Ascending aorta (tissue), 2 donors: ENCODE measurements around the gene SOX18. TPM values are rescaled to one million over a fixed set of nuclear protein-coding genes. Genes with fewer than 3 reads are reported as not detected.

Experiments
- DNase-seq, 2 donors: peaks; one replicate each; pipeline ENCODE4 v3.0.0-alpha.2; 2019; ENCODE audit warnings: low spot score in 2 of 2
- H3K27ac ChIP-seq, 2 donors: fragments of 200-600 bp; sonication (generic); one replicate each; pipeline ENCODE4 v1.5.1; 2016 to 2017; ENCODE audit warnings: mild to moderate bottlenecking in 1 of 2
- H3K27me3 ChIP-seq: fragments of 200-600 bp; sonication (generic); one replicate; pipeline ENCODE4 v1.5.1; 2017
- H3K36me3 ChIP-seq, 2 donors: fragments of 200-600 bp; sonication (generic); one replicate each; pipeline ENCODE4 v1.5.1; 2016
- H3K4me1 ChIP-seq, 2 donors: fragments of 200-600 bp; sonication (generic); one replicate each; pipeline ENCODE4 v1.5.1; 2016 to 2017; ENCODE audit warnings: mild to moderate bottlenecking in 1 of 2
- H3K4me3 ChIP-seq, 2 donors: fragments of 200-600 bp; sonication (generic); one replicate each; pipeline ENCODE4 v1.5.1; 2016 to 2017; ENCODE audit warnings: mild to moderate bottlenecking in 1 of 2
- H3K9me3 ChIP-seq, 2 donors: fragments of 200-600 bp; sonication (generic); one replicate each; pipeline ENCODE4 v1.5.1; 2016
- intact Hi-C: fragments of 100-400 bp; cut with DNase I; formaldehyde crosslinking; loops from one replicate; pipeline ENCODE4 v1.15.1; 2023
- total RNA-seq: library from RNA; depleted of rRNA; stranded (reverse); fragments of >200 nt; gene quantifications from one replicate; pipeline ENCODE4 v1.1.0, GENCODE V29; 2016
- TF ChIP-seq, protein P1 (sequence below), 3 experiments: fragments of 200-600 bp in 2 of 3; fragments of 450-650 bp in 1 of 3; sonication (generic) in 2 of 3; IDR thresholded peaks; one replicate each; pipeline ENCODE4 v1.5.1; 2016 to 2019; ENCODE audit warnings: antibody characterized with exemption in 3 of 3, mild to moderate bottlenecking in 1 of 3, moderate library complexity in 1 of 3

SOX18 gene
- total RNA-seq, 1 donor from 2014 or later, result 244 TPM

DNA sequence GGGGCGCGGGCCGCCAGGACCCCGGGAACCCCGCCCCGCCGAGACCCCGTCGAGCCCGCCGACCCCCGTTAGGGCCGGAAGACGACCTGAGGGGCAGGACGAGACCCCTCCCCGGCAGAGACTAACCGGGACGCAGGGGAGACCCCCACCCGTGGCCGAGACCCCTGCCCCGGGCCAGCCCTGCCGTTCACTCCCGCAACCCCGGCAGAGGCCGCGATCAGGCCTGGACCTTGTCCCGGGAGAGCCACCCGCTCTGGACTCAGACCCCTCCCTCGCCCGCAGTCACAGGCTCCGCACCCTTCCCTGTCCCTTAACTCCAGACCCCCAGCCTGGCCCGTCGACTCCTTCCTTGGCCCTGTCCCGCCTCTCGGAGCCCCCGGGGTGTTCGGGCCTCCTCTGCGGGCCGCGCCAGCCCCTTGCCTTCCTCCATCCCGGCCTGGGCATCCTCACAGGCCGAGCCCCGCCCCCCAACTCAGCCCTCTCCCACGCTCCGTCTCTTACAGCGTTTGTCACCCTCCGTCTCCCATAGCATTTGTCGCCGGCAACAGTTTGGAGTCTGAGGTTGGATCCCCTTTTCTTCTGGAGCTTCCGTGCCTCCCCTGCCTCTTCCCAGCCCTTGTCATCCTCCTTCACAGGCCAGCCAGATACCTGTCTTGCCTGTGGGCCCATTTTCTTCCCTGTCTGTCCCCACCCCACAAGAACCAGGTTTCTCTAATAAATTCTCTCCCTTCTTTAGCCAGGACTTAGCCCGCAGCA, 14.1 kb upstream of the SOX18 start:
- peaks cover 16 to 22% of the 10 kb centered on the region in 2 donors for H3K4me1 ChIP-seq
- TF ChIP-seq, protein P1, sequence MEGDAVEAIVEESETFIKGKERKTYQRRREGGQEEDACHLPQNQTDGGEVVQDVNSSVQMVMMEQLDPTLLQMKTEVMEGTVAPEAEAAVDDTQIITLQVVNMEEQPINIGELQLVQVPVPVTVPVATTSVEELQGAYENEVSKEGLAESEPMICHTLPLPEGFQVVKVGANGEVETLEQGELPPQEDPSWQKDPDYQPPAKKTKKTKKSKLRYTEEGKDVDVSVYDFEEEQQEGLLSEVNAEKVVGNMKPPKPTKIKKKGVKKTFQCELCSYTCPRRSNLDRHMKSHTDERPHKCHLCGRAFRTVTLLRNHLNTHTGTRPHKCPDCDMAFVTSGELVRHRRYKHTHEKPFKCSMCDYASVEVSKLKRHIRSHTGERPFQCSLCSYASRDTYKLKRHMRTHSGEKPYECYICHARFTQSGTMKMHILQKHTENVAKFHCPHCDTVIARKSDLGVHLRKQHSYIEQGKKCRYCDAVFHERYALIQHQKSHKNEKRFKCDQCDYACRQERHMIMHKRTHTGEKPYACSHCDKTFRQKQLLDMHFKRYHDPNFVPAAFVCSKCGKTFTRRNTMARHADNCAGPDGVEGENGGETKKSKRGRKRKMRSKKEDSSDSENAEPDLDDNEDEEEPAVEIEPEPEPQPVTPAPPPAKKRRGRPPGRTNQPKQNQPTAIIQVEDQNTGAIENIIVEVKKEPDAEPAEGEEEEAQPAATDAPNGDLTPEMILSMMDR (IDR thresholded peaks at IDR 0.05), result no peak
- H3K9me3 ChIP-seq, result no peaks in the 10 kb centered on the region
- peak overlapping the region; percentile 87 to 90 for H3K27ac ChIP-seq
- intact Hi-C loops, result loop anchor here (2.0 to 5.0 kb wide), 3 partner anchors 107 to 543 kb away; partner anchors contain the start of genes GMEB2, PPDPF and UCKL1
- peak in 1 of 2 donors; percentile 80 for DNase-seq
- no peaks in the 10 kb centered on the region for H3K27me3 ChIP-seq
- H3K4me3 ChIP-seq, result peak overlapping the region; percentile 76 to 93
- peaks cover 0 to 1% of the 10 kb centered on the region in 2 donors for H3K36me3 ChIP-seq

DNA sequence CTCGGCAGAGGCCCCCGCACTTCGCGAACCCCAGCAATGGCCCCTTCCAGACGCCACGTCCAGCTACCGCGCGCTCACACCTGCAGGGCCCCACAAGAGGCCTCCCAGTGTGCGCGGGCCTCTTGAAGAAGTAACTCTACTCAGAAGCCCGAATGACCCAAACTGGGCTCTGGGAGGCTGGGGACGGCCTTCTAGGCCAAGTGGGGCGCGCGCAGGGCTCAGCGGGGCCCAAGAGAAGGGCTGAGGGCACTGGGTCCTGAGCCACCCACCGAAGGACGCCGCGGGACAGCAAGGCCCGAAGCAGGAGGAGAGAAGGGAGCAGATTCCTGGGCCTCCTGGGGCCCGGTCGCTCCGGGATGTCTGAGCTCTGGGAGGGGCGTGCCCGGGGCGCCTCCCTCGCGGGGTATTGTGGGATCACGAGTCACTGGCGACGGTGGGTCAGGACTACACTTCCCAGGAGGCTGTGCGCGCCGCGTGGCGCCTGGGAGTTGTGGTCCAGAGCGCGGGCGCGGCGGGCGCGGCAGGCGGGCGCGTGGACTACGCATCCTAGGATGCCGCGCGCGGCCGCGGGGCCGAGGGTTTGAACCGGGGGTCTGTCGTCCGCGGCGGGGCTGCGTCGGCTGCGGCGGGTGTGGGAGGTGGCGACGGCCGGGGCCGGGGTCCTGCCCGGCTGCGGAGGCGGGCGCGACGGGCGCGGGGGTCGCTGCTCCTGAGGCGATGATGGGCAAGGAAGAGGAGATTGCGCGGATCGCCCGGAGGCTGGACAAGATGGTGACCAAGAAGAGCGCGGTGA, 13.4 kb upstream of the SOX18 start, which contains the start of gene TCEA2:
Gene TCEA2, plus strand, starts transcription at position 603 of the 793 bp plus-strand sequence. Its CDS starts 115 bp downstream, at position 718.
- TF ChIP-seq, protein P1 (IDR thresholded peaks at IDR 0.05), result no peak
- Histone ChIP-seq H3K4me1 (peaks cover 16 to 22% of the 10 kb centered on the region in 2 donors), H3K4me3 (peak within 1 kb of the TSS; percentile 76 to 93), H3K9me3 (no peaks in the 10 kb centered on the region), H3K36me3 (no peaks in the 10 kb centered on the region), H3K27me3 (no peaks in the 10 kb centered on the region), H3K27ac (peak within 1 kb of the TSS; percentile 87 to 90)
- intact Hi-C loops, result loop anchor here (1.0 to 5.0 kb wide), 4 partner anchors 82 to 542 kb away; partner anchors contain the start of genes GMEB2, PPDPF and UCKL1
- DNase-seq, result peak; percentile 89 to 98

DNA sequence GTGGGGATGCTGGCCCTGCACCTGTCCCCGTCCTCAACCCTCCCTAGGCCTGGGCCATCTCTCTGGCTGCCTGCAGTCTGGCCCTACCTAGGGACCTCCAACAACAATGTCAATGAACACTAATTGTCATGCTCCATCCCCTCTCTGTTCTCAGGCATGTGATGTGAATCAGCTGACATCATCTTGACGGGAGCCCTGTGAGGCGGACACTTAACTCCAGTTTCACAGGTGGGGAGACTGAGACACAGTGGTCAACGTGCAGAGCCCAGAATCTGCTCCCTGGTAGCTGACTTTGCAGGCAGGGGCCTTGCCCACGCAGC, 12.8 kb upstream of the SOX18 start:
- Histone ChIP-seq H3K9me3 (no peaks in the 10 kb centered on the region), H3K27me3 (no peaks in the 10 kb centered on the region), H3K4me3 (peak overlapping the region; percentile 76 to 93), H3K27ac (peak overlapping the region; percentile 74 to 90), H3K4me1 (peaks cover 16 to 22% of the 10 kb centered on the region in 2 donors), H3K36me3 (no peaks in the 10 kb centered on the region)
- intact Hi-C loops, result loop anchor here (1.0 to 5.0 kb wide), 4 partner anchors 82 to 541 kb away; partner anchors contain the start of genes GMEB2, PPDPF and UCKL1
- TF ChIP-seq, protein P1 (IDR thresholded peaks at IDR 0.05), result no peak
- no peak for DNase-seq

DNA sequence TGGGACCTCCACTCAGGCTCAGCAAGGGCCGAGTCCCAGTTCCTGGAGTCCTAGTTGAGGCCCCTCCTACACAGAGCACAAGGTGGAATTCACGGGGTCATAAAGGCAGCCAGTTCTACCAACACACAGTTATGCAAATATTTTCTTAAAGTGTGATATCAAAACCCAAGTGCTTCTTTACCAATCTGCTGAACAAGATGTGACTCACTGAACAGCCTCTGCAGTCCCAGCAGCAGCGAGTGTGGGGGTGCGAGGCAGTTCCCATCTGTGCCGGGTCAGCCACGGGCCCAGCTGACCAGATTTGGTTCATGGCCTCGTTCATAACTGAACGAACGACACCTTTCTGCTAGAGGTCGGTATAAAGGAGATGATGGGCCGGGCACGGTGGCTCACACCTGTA, 9.1 kb upstream of the SOX18 start:
- Histone ChIP-seq H3K27me3 (no peaks in the 10 kb centered on the region), H3K27ac (no peak overlapping the region), H3K4me1 (peaks cover 5% of the 10 kb centered on the region in 2 donors), H3K9me3 (no peaks in the 10 kb centered on the region), H3K4me3 (no peak overlapping the region), H3K36me3 (no peaks in the 10 kb centered on the region)
- TF ChIP-seq, protein P1 (IDR thresholded peaks at IDR 0.05), result no peak
- DNase-seq, result no peak
- intact Hi-C loops, result no loop called here

DNA sequence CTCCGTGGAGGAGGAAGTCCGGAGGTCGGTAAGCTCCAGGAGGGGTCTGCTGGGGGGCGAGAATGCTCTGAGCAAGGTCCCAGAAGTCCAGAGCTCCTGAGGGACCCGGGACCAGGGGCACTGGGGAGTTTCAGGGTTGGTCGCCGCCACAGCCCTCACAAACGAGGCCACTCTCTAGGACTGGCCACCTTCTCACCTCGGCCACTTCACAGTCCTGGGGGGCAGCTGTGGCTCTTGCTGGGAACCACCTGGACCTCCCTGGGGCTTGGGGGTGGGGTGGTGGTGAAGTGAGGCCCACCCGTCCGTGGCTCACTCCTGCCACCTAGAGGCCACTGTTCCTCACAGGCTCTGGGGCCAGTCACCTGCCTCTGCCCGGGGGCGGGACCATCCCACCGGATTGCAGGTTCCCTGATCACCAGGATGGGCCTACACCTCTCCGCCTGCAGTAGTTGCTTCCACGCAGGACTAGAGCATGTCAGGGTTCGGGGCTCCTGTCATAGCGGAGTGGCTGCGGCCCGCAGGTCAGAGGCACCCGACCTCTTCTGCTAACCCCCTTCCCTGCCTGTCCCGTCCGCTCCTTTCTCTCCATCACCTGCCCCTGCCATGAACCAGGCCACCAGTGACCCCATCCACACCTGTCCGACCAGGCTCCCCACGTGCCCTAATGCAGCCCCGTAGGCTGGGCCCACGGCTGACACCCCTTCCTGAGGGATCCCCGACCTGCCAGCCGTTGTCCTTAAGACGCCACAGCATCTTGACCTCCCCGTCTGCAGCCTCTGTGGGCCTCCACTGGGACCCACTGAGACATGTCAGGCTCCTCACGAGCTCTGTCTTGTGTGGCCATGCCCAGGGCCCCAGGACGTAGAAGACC, 8.4 kb upstream of the SOX18 start:
- no peaks in the 10 kb centered on the region for H3K36me3 ChIP-seq
- H3K4me1 ChIP-seq, result peaks cover 4 to 5% of the 10 kb centered on the region in 2 donors
- peak overlapping the region in 1 of 2 donors; percentile 36 for H3K27ac ChIP-seq
- no peak overlapping the region for H3K4me3 ChIP-seq
- no peaks in the 10 kb centered on the region for H3K27me3 ChIP-seq
- peak in 1 of 2 donors; percentile 82 for DNase-seq
- TF ChIP-seq, protein P1 (IDR thresholded peaks at IDR 0.05), result peak; percentile 48 to 82 (median 71)
- H3K9me3 ChIP-seq, result no peaks in the 10 kb centered on the region
- intact Hi-C loops, result no loop called here
